KMS-11 (cell line): ENCODE results near the gene HTRA3.

Experiments
- H2AFZ ChIP-seq: fragments of 200-600 bp; sonication (generic); 2 replicates; pipeline ENCODE4 v1.6.1; 2016; ENCODE audit warnings: antibody characterized with exemption, mixed run types, low read depth
- H3K27ac ChIP-seq: fragments of 200-600 bp; sonication (generic); 2 replicates; pipeline ENCODE4 v1.6.1; 2016; ENCODE audit warnings: mild to moderate bottlenecking, mixed run types
- H3K27me3 ChIP-seq: fragments of 200-600 bp; sonication (generic); 2 replicates; pipeline ENCODE4 v1.6.1; 2017; ENCODE audit warnings: mild to moderate bottlenecking, low read depth, mixed run types, moderate library complexity; ENCODE audit not compliant: insufficient read depth
- H3K36me3 ChIP-seq: fragments of 200-600 bp; sonication (generic); 2 replicates; pipeline ENCODE4 v1.6.1; 2017; ENCODE audit warnings: mild to moderate bottlenecking, mixed run types; ENCODE audit not compliant: insufficient read depth
- H3K4me1 ChIP-seq: fragments of 200-600 bp; sonication (generic); 2 replicates; pipeline ENCODE4 v1.6.1; 2016; ENCODE audit warnings: mild to moderate bottlenecking, low read depth, mixed run types; ENCODE audit not compliant: poor library complexity, severe bottlenecking
- H3K4me2 ChIP-seq: fragments of 200-600 bp; sonication (generic); 2 replicates; pipeline ENCODE4 v1.7.0; 2016; ENCODE audit warnings: mild to moderate bottlenecking, mixed run types
- H3K4me3 ChIP-seq: fragments of 200-600 bp; sonication (generic); IDR thresholded peaks from 2 replicates; pipeline ENCODE4 v1.6.1; 2017; ENCODE audit warnings: low read depth, low read length, mixed read lengths; ENCODE audit not compliant: insufficient read depth
- H3K79me2 ChIP-seq: fragments of 200-600 bp; sonication (generic); 2 replicates; pipeline ENCODE4 v1.6.1; 2016; ENCODE audit warnings: low read depth, mixed run types; ENCODE audit not compliant: insufficient read depth
- H3K9ac ChIP-seq: fragments of 200-600 bp; sonication (generic); 2 replicates; pipeline ENCODE4 v1.6.1; 2016; ENCODE audit warnings: mild to moderate bottlenecking, mixed run types
- H4K20me1 ChIP-seq: fragments of 200-600 bp; sonication (generic); 2 replicates; pipeline ENCODE4 v1.6.1; 2016; ENCODE audit warnings: mild to moderate bottlenecking, mixed run types; ENCODE audit not compliant: insufficient read depth
- TF ChIP-seq, protein P1 (sequence below): fragments of 200-600 bp; sonication (generic); conservative IDR thresholded peaks from 2 replicates; pipeline ENCODE4 v1.6.1; 2017; ENCODE audit warnings: low read depth, mild to moderate bottlenecking, antibody characterized with exemption, low read length, moderate library complexity, mixed read lengths

HTRA3 gene

GRCh38 chr4:8294036-8294435 lies 24.5 kb downstream of the HTRA3 start:
- Histone ChIP-seq H3K36me3 (no peaks in the 10 kb centered on the region), H3K4me2 (no peak overlapping the region), H3K27me3 (no peaks in the 10 kb centered on the region), H3K27ac (no peak overlapping the region), H4K20me1 (no peaks in the 10 kb centered on the region), H3K9ac (no peak overlapping the region), H3K4me3 (no peak overlapping the region), H3K79me2 (no peaks in the 10 kb centered on the region), H3K4me1 (no peaks in the 10 kb centered on the region), H2AFZ (no peak overlapping the region)
- TF ChIP-seq, protein P1, sequence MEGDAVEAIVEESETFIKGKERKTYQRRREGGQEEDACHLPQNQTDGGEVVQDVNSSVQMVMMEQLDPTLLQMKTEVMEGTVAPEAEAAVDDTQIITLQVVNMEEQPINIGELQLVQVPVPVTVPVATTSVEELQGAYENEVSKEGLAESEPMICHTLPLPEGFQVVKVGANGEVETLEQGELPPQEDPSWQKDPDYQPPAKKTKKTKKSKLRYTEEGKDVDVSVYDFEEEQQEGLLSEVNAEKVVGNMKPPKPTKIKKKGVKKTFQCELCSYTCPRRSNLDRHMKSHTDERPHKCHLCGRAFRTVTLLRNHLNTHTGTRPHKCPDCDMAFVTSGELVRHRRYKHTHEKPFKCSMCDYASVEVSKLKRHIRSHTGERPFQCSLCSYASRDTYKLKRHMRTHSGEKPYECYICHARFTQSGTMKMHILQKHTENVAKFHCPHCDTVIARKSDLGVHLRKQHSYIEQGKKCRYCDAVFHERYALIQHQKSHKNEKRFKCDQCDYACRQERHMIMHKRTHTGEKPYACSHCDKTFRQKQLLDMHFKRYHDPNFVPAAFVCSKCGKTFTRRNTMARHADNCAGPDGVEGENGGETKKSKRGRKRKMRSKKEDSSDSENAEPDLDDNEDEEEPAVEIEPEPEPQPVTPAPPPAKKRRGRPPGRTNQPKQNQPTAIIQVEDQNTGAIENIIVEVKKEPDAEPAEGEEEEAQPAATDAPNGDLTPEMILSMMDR, result no peak

DNA sequence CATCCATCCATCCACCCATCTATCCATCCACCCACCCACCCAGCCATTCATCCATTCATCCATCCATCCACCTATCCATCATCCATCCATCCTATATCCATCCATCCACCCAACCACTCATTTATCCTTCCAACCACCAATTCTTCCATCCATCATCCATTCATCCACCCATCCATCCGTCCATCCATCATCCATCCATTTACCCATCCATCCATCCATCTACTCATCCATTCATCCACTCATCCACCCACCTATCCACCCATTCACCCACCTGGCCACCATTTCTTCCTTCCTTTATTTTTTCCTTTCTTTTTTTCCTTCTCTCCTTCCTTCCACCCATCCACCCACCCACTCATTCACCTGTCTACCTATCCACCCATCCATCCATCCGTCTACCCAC lies 25.2 kb downstream of the HTRA3 start:
- no peaks in the 10 kb centered on the region for H3K27me3 ChIP-seq
- H3K36me3 ChIP-seq, result no peaks in the 10 kb centered on the region
- no peaks in the 10 kb centered on the region for H4K20me1 ChIP-seq
- H2AFZ ChIP-seq, result no peak overlapping the region
- no peak overlapping the region for H3K4me3 ChIP-seq
- H3K4me1 ChIP-seq, result no peaks in the 10 kb centered on the region
- no peak overlapping the region for H3K4me2 ChIP-seq
- H3K9ac ChIP-seq, result no peak overlapping the region
- no peaks in the 10 kb centered on the region for H3K79me2 ChIP-seq
- H3K27ac ChIP-seq, result no peak overlapping the region
- TF ChIP-seq, protein P1, result no peak

GRCh38 chr4:8295471-8295870 lies 25.9 kb downstream of the HTRA3 start:
- Histone ChIP-seq H4K20me1 (no peaks in the 10 kb centered on the region), H3K27ac (no peak overlapping the region), H3K36me3 (no peaks in the 10 kb centered on the region), H3K4me2 (no peak overlapping the region), H3K9ac (no peak overlapping the region), H3K79me2 (no peaks in the 10 kb centered on the region), H3K4me3 (no peak overlapping the region), H2AFZ (no peak overlapping the region), H3K27me3 (no peaks in the 10 kb centered on the region), H3K4me1 (no peaks in the 10 kb centered on the region)
- TF ChIP-seq, protein P1, result no peak

DNA sequence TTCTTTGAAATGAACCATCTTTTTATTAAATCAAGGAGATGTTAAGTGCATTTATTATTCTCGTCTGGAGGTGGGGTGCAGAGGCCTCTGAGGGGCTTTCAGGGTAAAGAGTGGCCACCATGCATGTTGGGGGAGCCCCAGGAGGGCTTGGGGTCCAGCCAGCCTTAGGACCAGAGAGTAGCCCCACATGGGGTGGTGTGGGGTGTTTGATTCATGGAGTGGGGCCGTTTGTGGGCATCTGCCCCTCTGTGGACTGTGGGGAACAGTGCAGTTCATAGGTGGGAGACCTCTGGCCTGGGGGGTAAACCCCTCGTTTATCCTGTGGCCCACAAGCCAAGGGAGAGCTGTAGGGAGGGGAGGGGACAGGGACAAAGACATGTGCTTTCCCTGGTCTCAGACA lies 26.9 kb downstream of the HTRA3 start:
- TF ChIP-seq, protein P1, result no peak
- no peaks in the 10 kb centered on the region for H3K36me3 ChIP-seq
- H2AFZ ChIP-seq, result no peak overlapping the region

More for the DNA sequence above, 26.9 kb downstream of the HTRA3 start:
- Histone ChIP-seq H3K27ac (no peak overlapping the region), H3K9ac (no peak overlapping the region), H3K4me1 (no peaks in the 10 kb centered on the region), H3K79me2 (no peaks in the 10 kb centered on the region), H3K4me2 (no peak overlapping the region), H4K20me1 (no peaks in the 10 kb centered on the region), H3K27me3 (no peaks in the 10 kb centered on the region), H3K4me3 (no peak overlapping the region)
